OCI-LY7 (cell line): ENCODE measurements around the gene SLC18A2. TPM values are rescaled to one million over a fixed set of nuclear protein-coding genes. Genes with fewer than 3 reads are reported as not detected.
"Not testable (repeated sequence)": the region's sequence is repeated elsewhere in the genome, so short reads cannot be mapped to it uniquely, and the experiment has no call there.

Experiments
- BruUV-seq: library from RNA; stranded (reverse); fragments of 400-500 nt; replicated peaks from 2 replicates; lab custom pipeline; 2021; lab: Mats Ljungman, UMichigan
- CTCF ChIA-PET: fragments of 300-600 bp; sonication (Branson Sonifier 250); formaldehyde crosslinking; loops from one replicate; lab custom pipeline; 2022; ENCODE audit warnings: antibody characterized with exemption; ENCODE audit not compliant: unreplicated experiment; lab: Charles Lee
- POLR2A ChIA-PET: fragments of 300-600 bp; sonication (Branson Sonifier 250); formaldehyde crosslinking; loops from one replicate; lab custom pipeline; 2022; ENCODE audit warnings: antibody characterized with exemption; lab: Charles Lee
- DNase-seq: peaks from one replicate; pipeline ENCODE4 v3.0.0-alpha.2; 2015; ENCODE audit warnings: low spot score
- H2AFZ ChIP-seq: fragments of 200-600 bp; sonication (generic), shearing (Covaris generic); 2 replicates; pipeline ENCODE4 v1.6.1; 2014; ENCODE audit warnings: mild to moderate bottlenecking, antibody characterized with exemption, low read length, moderate library complexity
- H3K27ac ChIP-seq: fragments of 200-600 bp; sonication (generic); 2 replicates; pipeline ENCODE4 v1.5.1; 2014; ENCODE audit warnings: mixed run types, low read depth, mild to moderate bottlenecking, moderate library complexity, low read length, inconsistent platforms; ENCODE audit not compliant: poor library complexity, severe bottlenecking
- H3K36me3 ChIP-seq: fragments of 200-600 bp; sonication (generic); 2 replicates; pipeline ENCODE4 v1.6.1; 2014; ENCODE audit warnings: mild to moderate bottlenecking, antibody characterized with exemption, low read length, moderate library complexity, mixed read lengths; ENCODE audit not compliant: insufficient read depth
- H3K4me1 ChIP-seq: fragments of 200-600 bp; sonication (generic); 2 replicates; pipeline ENCODE4 v1.5.1; 2014; ENCODE audit warnings: mild to moderate bottlenecking, low read length; ENCODE audit not compliant: insufficient read depth, poor library complexity, severe bottlenecking
- H3K4me2 ChIP-seq: fragments of 200-600 bp; sonication (generic); 2 replicates; pipeline ENCODE4 v1.6.1; 2014; ENCODE audit warnings: mild to moderate bottlenecking, low read length
- H3K4me3 ChIP-seq: fragments of 200-600 bp; sonication (generic); 2 replicates; pipeline ENCODE4 v1.5.1; 2014; ENCODE audit warnings: mild to moderate bottlenecking, low read depth, low read length; ENCODE audit not compliant: poor library complexity, severe bottlenecking
- H3K79me2 ChIP-seq: fragments of 200-600 bp; sonication (generic); 2 replicates; pipeline ENCODE4 v1.6.1; 2016; ENCODE audit warnings: low read depth, mild to moderate bottlenecking, low read length, moderate library complexity, mixed read lengths; ENCODE audit not compliant: insufficient read depth
- H3K9me2 ChIP-seq: fragments of 200-600 bp; sonication (generic); 2 replicates; pipeline ENCODE4 v1.6.1; 2016; ENCODE audit warnings: mild to moderate bottlenecking, low read length, mixed read lengths; ENCODE audit not compliant: insufficient read depth
- H3K9me3 ChIP-seq: fragments of 200-600 bp; sonication (generic); 2 replicates; pipeline ENCODE4 v1.6.1; 2014; ENCODE audit warnings: mild to moderate bottlenecking, mixed run types, low read length, mixed read lengths
- H4K20me1 ChIP-seq: fragments of 200-600 bp; sonication (generic); 2 replicates; pipeline ENCODE4 v1.6.1; 2014; ENCODE audit warnings: mild to moderate bottlenecking, antibody characterized with exemption, low read length, moderate library complexity, mixed read lengths; ENCODE audit not compliant: insufficient read depth
- EZH2phosphoT487 ChIP-seq: fragments of 200-600 bp; sonication (generic); IDR thresholded peaks from 2 replicates; pipeline ENCODE4 v1.6.1; 2018; ENCODE audit warnings: low read depth, borderline replicate concordance, mild to moderate bottlenecking, mixed run types, antibody characterized with exemption, low read length, moderate library complexity, mixed read lengths
- intact Hi-C: fragments of 100-400 bp; cut with micrococcal nuclease; formaldehyde crosslinking; loops from one replicate; pipeline ENCODE4 v1.10.0; 2022; ENCODE audit not compliant: unreplicated experiment
- total RNA-seq, 2 experiments: library from RNA; depleted of rRNA in 1 of 2; stranded (reverse); fragments of >200 nt in 1 of 2; shearing (Covaris generic) in 1 of 2; gene quantifications; 2 replicates each; pipeline ENCODE4 v1.2.3, GENCODE V29; 2014 to 2022
- TF ChIP-seq, protein P1 (sequence below): fragments of 200-600 bp; sonication (generic); conservative IDR thresholded peaks from 2 replicates; pipeline ENCODE4 v1.5.1; 2014; ENCODE audit warnings: mild to moderate bottlenecking, antibody characterized with exemption, low read length, moderate library complexity, mixed read lengths

Gene SLC18A2
- total RNA-seq, 2 experiments from 2014 or later, result not detected

DNA sequence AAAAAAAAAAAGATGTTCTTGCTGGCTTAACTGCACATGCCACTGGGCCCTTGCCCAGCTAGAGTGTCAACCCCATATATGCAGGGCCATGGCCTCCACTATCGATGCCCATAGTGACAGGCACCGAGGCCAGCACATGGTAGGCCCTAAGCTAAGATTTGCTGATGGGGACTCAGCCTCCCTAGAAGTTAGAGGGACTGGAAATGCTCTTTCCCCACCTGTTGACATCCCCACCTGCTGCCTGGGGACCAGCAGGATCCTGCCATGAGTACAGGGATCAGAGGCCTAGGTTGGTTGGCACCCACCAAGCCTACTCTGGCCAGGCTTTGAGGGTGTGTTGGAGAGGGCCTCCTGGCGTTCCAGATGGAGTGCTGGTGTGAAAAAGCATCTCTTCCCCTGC is 16.0 kb upstream of the SLC18A2 start:
- ChIA-PET CTCF (no interaction called here), POLR2A (no interaction called here)
- Histone ChIP-seq H3K4me3 (no peak overlapping the region), H3K4me2 (no peak overlapping the region), H3K9me3 (no peaks in the 10 kb centered on the region), H3K27ac (no peak overlapping the region), H3K9me2 (no peaks in the 10 kb centered on the region), H2AFZ (no peak overlapping the region), H4K20me1 (no peaks in the 10 kb centered on the region), H3K79me2 (no peaks in the 10 kb centered on the region), H3K36me3 (no peaks in the 10 kb centered on the region), H3K4me1 (no peaks in the 10 kb centered on the region)
- BruUV-seq, result no TSS peak
- no peak for DNase-seq
- intact Hi-C loops, result no loop called here
- TF ChIP-seq, protein P1, sequence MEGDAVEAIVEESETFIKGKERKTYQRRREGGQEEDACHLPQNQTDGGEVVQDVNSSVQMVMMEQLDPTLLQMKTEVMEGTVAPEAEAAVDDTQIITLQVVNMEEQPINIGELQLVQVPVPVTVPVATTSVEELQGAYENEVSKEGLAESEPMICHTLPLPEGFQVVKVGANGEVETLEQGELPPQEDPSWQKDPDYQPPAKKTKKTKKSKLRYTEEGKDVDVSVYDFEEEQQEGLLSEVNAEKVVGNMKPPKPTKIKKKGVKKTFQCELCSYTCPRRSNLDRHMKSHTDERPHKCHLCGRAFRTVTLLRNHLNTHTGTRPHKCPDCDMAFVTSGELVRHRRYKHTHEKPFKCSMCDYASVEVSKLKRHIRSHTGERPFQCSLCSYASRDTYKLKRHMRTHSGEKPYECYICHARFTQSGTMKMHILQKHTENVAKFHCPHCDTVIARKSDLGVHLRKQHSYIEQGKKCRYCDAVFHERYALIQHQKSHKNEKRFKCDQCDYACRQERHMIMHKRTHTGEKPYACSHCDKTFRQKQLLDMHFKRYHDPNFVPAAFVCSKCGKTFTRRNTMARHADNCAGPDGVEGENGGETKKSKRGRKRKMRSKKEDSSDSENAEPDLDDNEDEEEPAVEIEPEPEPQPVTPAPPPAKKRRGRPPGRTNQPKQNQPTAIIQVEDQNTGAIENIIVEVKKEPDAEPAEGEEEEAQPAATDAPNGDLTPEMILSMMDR, result no peak
- TF ChIP-seq EZH2phosphoT487, result no peak

DNA sequence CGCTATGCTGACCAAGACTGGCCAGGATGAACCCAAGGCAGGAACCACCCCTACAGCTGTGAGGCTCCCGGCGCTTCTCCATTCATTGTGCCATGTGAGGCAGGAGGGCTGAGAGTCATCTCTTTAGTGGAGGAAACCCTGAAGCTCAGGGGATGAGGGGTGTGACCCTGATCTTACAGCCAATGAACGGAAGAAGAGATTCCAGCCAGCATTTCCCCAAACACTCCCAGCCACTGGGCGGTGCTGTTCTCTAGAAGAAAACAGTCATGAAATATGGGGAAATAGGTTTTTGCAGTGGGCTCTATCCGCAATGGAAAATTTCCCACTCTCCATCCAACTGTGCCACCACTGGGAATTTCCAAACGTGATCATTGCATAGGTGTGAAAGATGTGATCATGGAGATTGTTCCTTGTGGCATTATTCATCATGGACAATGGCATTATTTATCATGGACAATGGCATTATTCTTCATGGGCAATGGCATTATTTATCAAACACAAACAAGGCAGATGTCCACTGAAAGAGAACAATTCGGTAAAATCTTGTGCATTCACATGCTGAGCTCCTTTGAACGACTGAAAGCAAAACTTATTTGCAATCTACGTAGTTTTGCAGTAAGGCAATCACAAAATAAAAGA is 14.0 kb upstream of the SLC18A2 start:
- CTCF ChIA-PET, result interaction anchor here (1.1 kb wide), 1 partner anchor 32 kb away, joined by 3 read pairs; no protein-coding TSS in a partner anchor
- no TSS peak for BruUV-seq
- Histone ChIP-seq H3K9me2 (no peaks in the 10 kb centered on the region), H3K4me2 (no peak overlapping the region), H3K4me1 (no peaks in the 10 kb centered on the region), H3K9me3 (no peaks in the 10 kb centered on the region), H3K36me3 (no peaks in the 10 kb centered on the region), H2AFZ (no peak overlapping the region), H3K4me3 (no peak overlapping the region), H3K79me2 (no peaks in the 10 kb centered on the region), H3K27ac (no peak overlapping the region), H4K20me1 (no peaks in the 10 kb centered on the region)
- DNase-seq, result no peak
- POLR2A ChIA-PET, result interaction anchor here (0.6 kb wide), 1 partner anchor 25 kb away, joined by 4 read pairs; no protein-coding TSS in a partner anchor
- intact Hi-C loops, result no loop called here
- TF ChIP-seq, protein P1, result peak; percentile 57
- TF ChIP-seq EZH2phosphoT487, result no peak

DNA sequence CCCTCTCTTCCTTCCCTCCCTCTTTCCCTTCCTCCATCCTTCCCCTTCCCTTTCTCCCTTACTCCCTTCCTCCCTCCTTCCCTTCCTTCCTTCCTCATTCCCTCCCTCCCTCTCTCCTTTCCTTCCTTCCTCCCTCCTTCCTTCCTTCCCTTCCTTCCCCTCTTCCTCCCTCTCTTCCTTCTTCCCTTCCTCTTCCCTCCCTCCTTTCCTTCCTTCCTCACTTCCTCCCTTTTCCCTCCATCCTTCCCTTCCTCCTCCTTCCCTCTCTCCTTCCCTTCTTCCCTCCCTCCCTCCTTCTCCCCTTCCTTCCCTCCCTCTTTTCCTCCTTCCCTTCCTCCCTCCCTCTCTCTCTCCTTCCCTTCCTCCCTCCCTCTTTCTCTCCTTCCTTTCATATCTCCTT is 12.7 kb upstream of the SLC18A2 start:
- Histone ChIP-seq H3K4me1 (no peaks in the 10 kb centered on the region), H3K4me3 (no peak overlapping the region), H3K9me2 (no peaks in the 10 kb centered on the region), H3K4me2 (no peak overlapping the region), H4K20me1 (no peaks in the 10 kb centered on the region), H3K36me3 (no peaks in the 10 kb centered on the region), H2AFZ (no peak overlapping the region), H3K9me3 (no peaks in the 10 kb centered on the region), H3K27ac (no peak overlapping the region), H3K79me2 (no peaks in the 10 kb centered on the region)
- intact Hi-C loops, result no loop called here
- no peak for DNase-seq
- BruUV-seq, result no TSS peak
- POLR2A ChIA-PET, result no interaction called here
- TF ChIP-seq, protein P1, result no peak
- no peak for TF ChIP-seq EZH2phosphoT487
- CTCF ChIA-PET, result no interaction called here

DNA sequence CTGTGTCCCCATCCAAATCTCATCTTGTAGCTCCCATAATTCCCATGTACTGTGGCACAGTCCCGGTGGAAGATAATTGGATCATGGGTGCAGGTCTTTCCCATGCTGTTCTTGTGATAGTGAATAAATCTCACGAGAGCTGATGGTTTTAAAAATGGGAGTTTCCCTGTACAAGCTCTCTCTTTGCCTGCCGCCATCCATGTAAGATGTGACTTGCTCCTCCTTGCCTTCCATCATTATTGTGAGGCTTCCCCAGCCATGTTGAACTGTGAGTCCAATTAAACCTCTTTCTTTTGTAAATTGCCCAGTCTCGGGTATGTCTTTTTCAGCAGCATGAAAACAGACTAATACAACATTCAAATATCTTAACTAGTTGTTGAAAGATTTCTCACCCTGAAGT is 10.8 kb upstream of the SLC18A2 start:
- H3K36me3 ChIP-seq, BruUV-seq, H3K9me3 ChIP-seq, DNase-seq, H3K4me3 ChIP-seq, intact Hi-C loops, H3K9me2 ChIP-seq, H3K4me1 ChIP-seq, H2AFZ ChIP-seq, H4K20me1 ChIP-seq, H3K79me2 ChIP-seq, H3K4me2 ChIP-seq, CTCF ChIA-PET, H3K27ac ChIP-seq: not testable (repeated sequence)
- POLR2A ChIA-PET, result interaction anchor here (0.6 to 0.7 kb wide), 2 partner anchors 170 to 912 kb away, joined by 3 read pairs; no protein-coding TSS in a partner anchor
